GM18951 (cell line): ENCODE results near the gene ASXL2.
A peak's percentile ranks its signal among the peaks of the same experiment; 100 is the strongest.

Experiments used
- POLR2A ChIP-seq: IDR thresholded peaks from 4 replicates; pipeline ENCODE4 v1.6.1; 2011; ENCODE audit warnings: mild to moderate bottlenecking; ENCODE audit not compliant: insufficient read length, insufficient read depth; ENCODE audit errors: extremely low read depth
- in situ Hi-C: fragments of 300-500 bp; cut with MboI; formaldehyde crosslinking; loops from one replicate; pipeline ENCODE4 v1.12.0; 2022; ENCODE audit warnings: low sequenced_read_pairs, mixed read lengths, inconsistent platforms; ENCODE audit not compliant: unreplicated experiment

Gene ASXL2

GRCh38 chr2:25833566-25833965 is 44.7 kb downstream of the ASXL2 start:
- no peak for TF ChIP-seq POLR2A
- in situ Hi-C loops, result no loop called here

- in situ Hi-C loops, result no loop called here
- no peak for TF ChIP-seq POLR2A
These were observed 45.4 kb downstream of the ASXL2 start for GRCh38 chr2:25832897-25833296.

GRCh38 chr2:25831746-25832449 is 46.4 kb downstream of the ASXL2 start:
- TF ChIP-seq POLR2A, result no peak
- in situ Hi-C loops, result no loop called here

- no peak for TF ChIP-seq POLR2A
- in situ Hi-C loops, result loop anchor here (10.0 kb wide), 1 partner anchor 215 kb away; no protein-coding TSS in a partner anchor
These were observed 48.5 kb downstream of the ASXL2 start for GRCh38 chr2:25829828-25830227.

GRCh38 chr2:25829377-25829704 is 48.9 kb downstream of the ASXL2 start:
- in situ Hi-C loops, result loop anchor here (10.0 kb wide), 1 partner anchor 215 kb away; no protein-coding TSS in a partner anchor
- no peak for TF ChIP-seq POLR2A

GRCh38 chr2:25828532-25829376 is 49.5 kb downstream of the ASXL2 start:
- in situ Hi-C loops, result loop anchor here (10.0 kb wide), 1 partner anchor 214 kb away; no protein-coding TSS in a partner anchor

GRCh38 chr2:25825238-25825637 is 53.0 kb downstream of the ASXL2 start:
- TF ChIP-seq POLR2A, result no peak
- in situ Hi-C loops, result loop anchor here (10.0 kb wide), 1 partner anchor 210 kb away; no protein-coding TSS in a partner anchor

GRCh38 chr2:25824718-25825117 is 53.6 kb downstream of the ASXL2 start:
- in situ Hi-C loops, result loop anchor here (10.0 kb wide), 1 partner anchor 210 kb away; no protein-coding TSS in a partner anchor
- no peak for TF ChIP-seq POLR2A

GRCh38 chr2:25824216-25824615 is 54.1 kb downstream of the ASXL2 start:
- no peak for TF ChIP-seq POLR2A
- in situ Hi-C loops, result loop anchor here (10.0 kb wide), 1 partner anchor 209 kb away; no protein-coding TSS in a partner anchor

GRCh38 chr2:25822190-25823117 is 55.8 kb downstream of the ASXL2 start:
- in situ Hi-C loops, result loop anchor here (10.0 kb wide), 1 partner anchor 208 kb away; no protein-coding TSS in a partner anchor
- peak; percentile 44 for TF ChIP-seq POLR2A

GRCh38 chr2:25821225-25822056 is 56.8 kb downstream of the ASXL2 start:
- TF ChIP-seq POLR2A, result no peak
- in situ Hi-C loops, result loop anchor here (10.0 kb wide), 1 partner anchor 207 kb away; no protein-coding TSS in a partner anchor

- in situ Hi-C loops, result loop anchor here (10.0 kb wide), 1 partner anchor 205 kb away; no protein-coding TSS in a partner anchor
- TF ChIP-seq POLR2A, result no peak
These were observed 58.7 kb downstream of the ASXL2 start for GRCh38 chr2:25819597-25820039.
